NCI-H1048 (cell line): ENCODE results near the gene TUNAR.
"Not testable (repeated sequence)": the region's sequence is repeated elsewhere in the genome, so short reads cannot be mapped to it uniquely, and the experiment has no call there.

ENCODE experiments used
- DNase-seq: peaks from one replicate; lab custom pipeline; 2025; lab: John Stamatoyannopoulos, UW

TUNAR gene

GRCh38 chr14:95918466-95918865 lies 41.8 kb downstream of the TUNAR start:
- DNase-seq = no peak

DNA sequence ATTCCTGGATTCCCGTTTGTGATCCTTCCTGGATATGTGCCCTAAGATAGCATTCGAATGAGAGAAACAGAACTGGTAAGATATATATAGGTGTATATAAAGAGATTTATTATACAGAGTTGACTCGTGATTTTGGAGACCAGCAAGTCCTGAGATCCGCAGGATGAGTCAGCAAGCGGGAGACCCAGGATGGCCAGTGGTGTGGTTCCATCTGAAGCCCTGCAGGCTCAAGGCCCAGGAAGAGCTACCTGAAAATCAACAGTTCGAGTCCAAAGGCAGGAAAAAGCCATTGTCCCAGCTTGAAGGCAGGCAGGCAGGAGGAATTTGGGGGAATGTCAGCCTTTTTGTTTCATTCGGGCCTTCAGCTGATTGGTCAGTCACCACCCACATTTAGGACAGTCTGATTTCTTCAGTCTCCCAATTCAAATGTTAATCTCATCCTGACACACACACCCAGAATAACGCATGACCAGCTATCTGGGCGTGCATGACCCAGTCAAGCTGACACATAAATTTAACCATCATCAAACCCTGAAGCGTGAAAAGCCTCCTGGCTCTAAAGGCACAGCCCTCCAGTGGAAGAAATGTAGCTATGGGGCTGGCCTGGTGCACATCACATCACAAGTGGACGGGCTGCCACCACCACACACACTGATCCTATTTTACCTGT lies 44.3 kb downstream of the TUNAR start:
- no peak for DNase-seq

DNA sequence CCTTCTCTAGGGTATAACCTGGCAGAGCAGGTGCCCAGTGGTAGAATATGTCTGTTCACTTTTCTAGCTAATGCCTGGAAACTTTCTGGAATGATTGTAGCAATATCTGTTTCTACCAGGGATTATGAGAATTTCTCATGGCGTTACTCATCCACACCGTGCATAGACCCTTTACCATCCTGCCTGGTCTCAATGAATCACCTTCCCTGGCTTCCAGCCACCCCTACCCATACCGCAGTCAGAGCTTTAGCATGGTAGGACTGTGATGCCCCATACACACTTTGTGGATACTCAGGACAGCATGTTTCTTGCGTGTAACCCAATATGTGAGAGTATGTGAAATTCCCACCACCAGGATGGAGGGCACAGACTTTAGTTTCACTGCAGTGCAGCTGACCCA lies 45.4 kb downstream of the TUNAR start:
- no peak for DNase-seq

DNA sequence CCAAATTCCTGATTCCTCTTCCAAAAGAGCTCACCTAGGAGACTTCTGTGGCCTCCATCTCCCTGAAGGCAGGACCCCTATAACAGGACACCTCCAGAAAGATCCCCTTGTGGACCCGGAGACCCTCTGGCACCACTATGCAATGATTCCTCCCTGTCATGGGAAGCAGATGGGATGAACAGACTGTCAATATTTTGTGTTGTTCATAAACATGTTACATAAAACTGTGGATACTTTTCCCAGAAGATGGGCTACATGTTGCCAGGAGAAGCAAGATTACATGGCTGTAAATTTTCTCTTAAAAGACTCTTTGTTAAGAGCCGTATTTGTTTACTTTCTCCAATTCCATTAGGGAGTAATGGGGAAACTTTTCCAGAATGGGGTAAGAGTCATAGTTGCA lies 52.1 kb downstream of the TUNAR start:
- DNase-seq = no peak

DNA sequence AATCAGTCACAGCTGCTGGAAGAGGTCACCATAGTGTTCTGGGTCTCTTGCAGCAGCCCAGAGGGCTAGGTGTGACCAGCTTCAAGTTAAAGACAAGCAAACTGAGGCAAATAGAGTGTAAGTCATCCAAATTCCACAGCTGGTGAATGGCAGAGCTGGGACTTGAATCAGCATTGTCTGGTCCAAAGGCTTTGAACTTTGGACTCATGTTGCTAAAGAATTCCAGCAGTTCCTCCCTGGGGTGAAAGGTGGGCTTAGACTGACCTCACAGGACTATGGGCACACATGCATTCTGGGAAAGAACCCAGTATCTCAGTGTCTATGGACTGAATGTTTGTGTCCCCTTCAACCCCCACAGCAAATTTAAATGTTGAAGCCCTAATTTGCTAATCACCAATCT lies 54.8 kb downstream of the TUNAR start:
- DNase-seq = no peak

GRCh38 chr14:95935228-95935822 lies 58.7 kb downstream of the TUNAR start:
- no peak for DNase-seq

- DNase-seq = no peak
These were observed 59.4 kb downstream of the TUNAR start for GRCh38 chr14:95936041-95936440.

GRCh38 chr14:95939335-95939734 lies 62.7 kb downstream of the TUNAR start:
- DNase-seq = no peak

- no peak for DNase-seq
These were observed 65.3 kb downstream of the TUNAR start for GRCh38 chr14:95941897-95942296.

GRCh38 chr14:95943699-95944098 lies 67.1 kb downstream of the TUNAR start:
- DNase-seq = no peak

GRCh38 chr14:95944462-95944861 lies 67.8 kb downstream of the TUNAR start:
- DNase-seq = no peak

GRCh38 chr14:95946867-95947266 lies 70.2 kb downstream of the TUNAR start:
- no peak for DNase-seq

DNA sequence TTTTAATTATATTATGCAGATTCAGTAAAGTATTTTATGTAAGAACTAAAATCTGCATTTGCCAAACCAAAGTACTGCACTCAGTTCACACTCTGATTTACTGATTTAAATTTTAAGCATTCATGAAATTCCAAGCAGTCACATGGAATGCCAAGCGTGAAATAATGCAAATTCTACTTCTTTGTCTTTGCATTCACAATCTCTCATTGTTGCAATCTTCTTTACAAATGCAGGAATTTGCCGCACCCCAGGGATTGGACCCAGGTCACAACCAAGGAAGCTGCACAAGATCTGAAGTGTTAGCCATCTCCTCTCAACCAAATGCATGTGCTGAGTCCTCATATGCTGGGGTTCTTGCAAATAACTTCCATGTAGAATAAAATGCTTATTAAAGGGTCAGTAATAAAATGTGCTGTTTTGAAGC lies 71.9 kb downstream of the TUNAR start:
- DNase-seq = no peak

GRCh38 chr14:95951359-95951758 lies 74.7 kb downstream of the TUNAR start:
- no peak for DNase-seq

DNA sequence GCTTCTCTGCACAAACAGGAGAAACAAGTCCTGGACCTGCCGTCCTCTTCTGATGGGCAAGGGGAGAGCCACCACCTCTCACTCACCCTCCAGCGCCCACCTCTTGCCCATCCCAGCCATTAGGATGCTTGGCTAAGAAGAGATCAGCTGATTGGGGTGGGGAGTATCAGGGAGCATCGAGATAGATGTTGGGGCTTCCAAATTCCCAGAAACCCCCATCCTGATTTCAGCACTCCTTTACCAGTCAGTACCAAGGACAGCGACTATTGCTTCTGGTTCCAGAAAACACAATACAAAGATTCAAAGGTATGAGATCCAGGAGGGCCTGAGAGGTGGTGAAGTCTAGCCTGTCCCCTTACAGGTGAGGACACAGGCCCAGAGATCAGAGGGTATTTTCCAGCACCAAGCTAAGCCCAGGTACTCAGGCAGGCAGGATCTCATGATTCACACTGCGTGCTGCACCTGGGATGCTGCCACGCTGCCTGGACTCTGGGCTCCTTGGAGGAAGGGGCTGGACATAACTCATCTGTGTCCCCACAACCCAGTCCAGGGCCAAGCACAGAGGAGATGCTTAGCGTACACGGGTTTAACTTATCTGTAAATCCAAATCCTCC lies 76.6 kb downstream of the TUNAR start:
- no peak for DNase-seq

GRCh38 chr14:95956601-95957460 lies 80.2 kb downstream of the TUNAR start:
- no peak for DNase-seq

DNA sequence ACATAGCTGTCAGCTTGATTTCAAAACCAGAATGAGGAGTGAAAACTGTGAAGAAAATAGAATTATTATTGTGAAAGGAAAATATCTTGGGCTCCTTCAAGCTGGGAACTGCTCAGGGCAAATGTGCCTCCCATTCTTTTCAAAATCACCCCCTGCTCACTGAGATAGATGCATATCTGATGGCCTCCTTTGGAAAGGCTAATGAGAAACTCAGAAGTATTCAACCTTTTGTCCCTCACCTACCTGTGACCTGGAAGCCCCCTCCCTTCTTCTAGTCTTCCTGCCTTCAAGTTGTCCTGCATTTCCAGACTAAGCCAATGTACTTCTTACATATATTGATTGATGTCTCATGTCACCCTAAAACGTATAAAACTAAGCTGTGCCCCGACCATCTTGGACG lies 81.5 kb downstream of the TUNAR start:
- no peak for DNase-seq

GRCh38 chr14:95959317-95959716 lies 82.7 kb downstream of the TUNAR start:
- no peak for DNase-seq

- DNase-seq = no peak
These were observed 84.8 kb downstream of the TUNAR start for GRCh38 chr14:95961481-95961880.

GRCh38 chr14:95964901-95965300 lies 88.3 kb downstream of the TUNAR start:
- no peak for DNase-seq

DNA sequence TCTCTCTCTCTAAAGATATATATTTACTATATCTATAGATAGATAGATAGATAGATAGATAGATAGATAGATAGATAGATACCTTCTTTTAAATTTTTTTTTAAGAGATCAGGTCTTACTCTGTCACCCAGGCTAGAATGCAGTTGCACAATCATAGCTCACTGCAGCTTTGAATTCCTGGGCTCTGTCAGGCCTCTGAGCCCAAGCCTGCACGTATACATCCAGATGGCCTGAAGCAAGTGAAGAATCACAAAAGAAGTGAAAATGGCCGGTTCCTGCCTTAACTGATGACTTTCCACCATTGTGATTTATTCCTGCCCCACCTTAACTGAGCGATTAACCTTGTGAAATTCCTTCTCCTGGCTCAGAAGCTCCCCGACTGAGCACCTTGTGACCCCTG lies 91.4 kb downstream of the TUNAR start:
- not testable (repeated sequence) for DNase-seq
